HG03354 (cell line): Measurements from ENCODE around the gene RNF212B.
A peak's percentile ranks its signal among the peaks of the same experiment; 100 is the strongest.
"Not testable (repeated sequence)": the region's sequence is repeated elsewhere in the genome, so short reads cannot be mapped to it uniquely, and the experiment has no call there.

Experiments used
- ATAC-seq: cut with Tn5 transposase; IDR thresholded peaks from one replicate; pipeline ENCODE4 v1.9.1; 2021; ENCODE audit warnings: mild to moderate bottlenecking; ENCODE audit not compliant: unreplicated experiment, poor library complexity, severe bottlenecking

RNF212B gene

GRCh38 chr14:23241061-23241715 lies 3.5 kb downstream of the RNF212B start:
- not testable (repeated sequence) for ATAC-seq

GRCh38 chr14:23242076-23242475 lies 4.3 kb downstream of the RNF212B start:
- no peak for ATAC-seq

GRCh38 chr14:23243066-23243465 lies 5.3 kb downstream of the RNF212B start:
- ATAC-seq: no peak

GRCh38 chr14:23245282-23245681 lies 7.5 kb downstream of the RNF212B start:
- ATAC-seq: no peak

GRCh38 chr14:23248601-23249000 lies 10.9 kb downstream of the RNF212B start:
- ATAC-seq: no peak

- ATAC-seq: no peak
Observed at GRCh38 chr14:23249824-23250223, 12.1 kb downstream of the RNF212B start.

- no peak for ATAC-seq
Observed at GRCh38 chr14:23252006-23252405, 14.3 kb downstream of the RNF212B start.

- no peak for ATAC-seq
Observed at GRCh38 chr14:23252420-23253333, 14.9 kb downstream of the RNF212B start.

- ATAC-seq: no peak
Observed at GRCh38 chr14:23258256-23258655, 20.5 kb downstream of the RNF212B start.

GRCh38 chr14:23259426-23259825 lies 21.7 kb downstream of the RNF212B start:
- ATAC-seq: no peak

- not testable (repeated sequence) for ATAC-seq
Observed at GRCh38 chr14:23260849-23261248, 23.1 kb downstream of the RNF212B start.

GRCh38 chr14:23269193-23269592 lies 31.5 kb downstream of the RNF212B start:
- ATAC-seq: no peak

GRCh38 chr14:23275412-23275811 lies 37.7 kb downstream of the RNF212B start:
- no peak for ATAC-seq

- ATAC-seq: no peak
Observed at GRCh38 chr14:23277189-23277588, 39.5 kb downstream of the RNF212B start.

- ATAC-seq: not testable (repeated sequence)
Observed at GRCh38 chr14:23277928-23278327, 40.2 kb downstream of the RNF212B start.

- no peak for ATAC-seq
Observed at GRCh38 chr14:23281247-23281646, 43.5 kb downstream of the RNF212B start.

- no peak for ATAC-seq
Observed at GRCh38 chr14:23284654-23285529, 47.2 kb downstream of the RNF212B start.

- peak; percentile 29 for ATAC-seq
Observed at GRCh38 chr14:23285530-23286019, 47.8 kb downstream of the RNF212B start.

GRCh38 chr14:23286020-23286901 lies 48.5 kb downstream of the RNF212B start, which contains the start of gene HOMEZ:
HOMEZ (minus strand) TSS chr14:23286132; CDS start chr14:23285952, 180 bp downstream.
- peak; percentile 98 for ATAC-seq
